GM19395 (cell line): ENCODE results near the gene TEX10.

ENCODE experiments used
- ATAC-seq: cut with Tn5 transposase; IDR thresholded peaks from one replicate; pipeline ENCODE4 v1.9.1; 2021; ENCODE audit warnings: mild to moderate bottlenecking, moderate library complexity; ENCODE audit not compliant: unreplicated experiment

TEX10 gene

GRCh38 chr9:100285601-100286000 is 67.1 kb downstream of the TEX10 start:
- ATAC-seq = no peak

DNA sequence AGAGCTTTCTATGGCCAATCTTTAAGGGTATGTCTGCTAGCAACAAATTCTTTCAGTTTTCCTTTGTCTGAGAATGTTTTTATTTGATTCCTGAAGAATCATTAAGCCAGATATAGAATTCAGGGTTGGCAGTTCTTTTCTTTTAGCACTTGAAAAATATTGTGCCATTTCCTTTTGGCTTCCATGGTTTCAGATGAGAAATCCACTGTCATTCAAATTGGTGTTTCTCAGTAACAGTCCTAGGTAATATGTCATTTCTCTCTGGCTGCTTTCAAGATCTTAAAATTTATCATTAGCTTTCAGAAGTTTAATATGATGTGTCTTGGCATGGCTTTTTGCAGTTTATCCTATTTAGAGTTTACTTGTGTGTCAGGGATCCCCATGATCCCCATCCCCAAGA is 67.7 kb downstream of the TEX10 start:
- ATAC-seq = no peak

GRCh38 chr9:100284247-100284646 is 68.5 kb downstream of the TEX10 start:
- ATAC-seq = no peak

DNA sequence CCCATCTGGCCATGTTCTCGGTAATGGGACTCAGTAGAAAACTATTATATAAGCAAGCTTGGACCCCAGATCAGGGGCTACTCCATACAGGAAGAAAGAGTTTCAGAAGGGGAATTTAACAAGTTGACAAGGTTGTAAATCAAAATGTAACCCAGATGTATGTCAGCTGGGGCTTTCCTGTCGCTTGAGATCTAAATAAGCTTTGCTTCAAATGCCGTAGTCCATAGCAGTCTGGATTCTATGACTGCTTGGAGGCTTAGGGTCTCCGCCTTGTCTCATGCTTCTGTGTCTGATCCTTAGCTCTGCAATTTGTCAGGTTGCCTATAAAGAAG is 70.4 kb downstream of the TEX10 start:
- no peak for ATAC-seq

GRCh38 chr9:100281676-100282387 is 70.9 kb downstream of the TEX10 start:
- ATAC-seq = no peak

DNA sequence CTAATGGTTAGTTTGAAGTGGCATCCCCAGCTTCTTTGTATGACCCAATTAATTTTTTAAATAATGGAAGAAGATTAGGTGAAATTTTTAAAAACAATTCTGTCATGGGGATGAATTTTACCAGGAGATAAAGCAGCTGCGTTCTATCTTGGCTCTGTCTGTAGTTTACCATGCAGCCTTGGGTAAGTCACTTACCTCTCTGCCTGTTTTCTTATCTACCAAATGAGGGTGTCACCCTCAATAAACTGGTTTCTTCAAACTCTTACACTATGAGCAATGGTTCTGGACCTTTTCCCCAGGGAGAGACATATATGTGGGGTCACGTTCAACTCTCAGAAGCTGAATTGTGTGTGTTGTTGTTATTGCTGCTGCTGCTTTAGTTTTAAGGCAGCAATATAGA is 71.7 kb downstream of the TEX10 start:
- no peak for ATAC-seq

DNA sequence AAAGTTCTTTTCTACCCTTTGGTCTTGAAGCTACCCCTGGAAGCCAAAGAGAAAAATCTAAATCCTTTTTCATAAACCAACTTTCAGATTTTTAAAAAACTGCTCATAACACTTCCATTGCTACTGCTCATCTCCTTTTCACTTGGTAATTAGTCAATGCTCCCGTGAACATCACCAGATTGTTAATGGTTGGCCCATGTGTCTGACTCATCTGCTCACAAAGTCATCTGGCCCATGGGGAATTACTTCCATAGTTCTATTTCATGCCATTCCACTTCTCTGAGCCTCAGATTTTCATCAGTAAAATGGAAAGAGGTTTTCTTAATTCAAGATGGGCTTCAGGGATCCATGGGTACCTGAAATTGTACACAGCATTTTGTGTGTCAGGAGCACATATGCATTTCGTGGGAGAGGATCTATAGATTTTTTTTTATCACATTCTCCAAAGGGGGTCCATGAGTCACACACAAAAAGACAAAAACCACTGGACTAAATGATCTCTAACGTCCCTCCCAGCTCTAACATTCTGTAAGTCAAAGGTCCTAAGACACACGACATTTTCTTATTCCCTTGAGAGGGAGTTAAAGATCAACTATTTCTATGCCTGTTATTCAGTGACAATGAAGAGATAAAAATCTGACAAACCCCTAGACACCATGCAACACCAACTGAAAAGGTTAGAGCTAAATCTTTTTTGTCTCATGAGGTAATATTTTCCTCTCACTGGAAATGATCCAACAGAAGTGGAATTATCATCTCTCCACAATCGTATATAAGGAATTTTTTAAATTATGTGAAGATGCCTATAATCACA is 75.4 kb downstream of the TEX10 start:
- ATAC-seq = no peak

DNA sequence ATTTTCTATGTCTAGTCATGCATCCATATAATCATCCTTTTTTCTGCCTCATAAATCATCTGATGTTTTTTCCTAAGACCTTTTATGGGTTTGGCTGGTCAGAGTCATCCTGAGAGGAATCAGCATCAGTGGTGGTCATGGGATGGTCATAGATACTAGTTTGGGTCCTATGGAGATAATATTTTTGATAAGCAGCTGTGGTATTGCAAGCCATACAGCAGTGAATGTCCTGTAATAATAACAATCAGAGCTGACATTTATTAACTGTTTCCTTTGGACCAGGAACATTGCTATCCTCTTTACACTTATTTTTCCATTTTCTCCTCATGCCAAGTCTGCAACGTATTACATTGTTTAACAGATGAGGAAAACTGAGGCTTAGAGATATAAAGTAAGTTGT is 83.1 kb downstream of the TEX10 start:
- ATAC-seq = no peak

GRCh38 chr9:100268271-100268670 is 84.5 kb downstream of the TEX10 start:
- no peak for ATAC-seq

- no peak for ATAC-seq
Observed at GRCh38 chr9:100267211-100267610, 85.5 kb downstream of the TEX10 start.
